ENCODE data around the gene HNRNPH1.

Gene HNRNPH1

GRCh38 chr5:179620703-179621350 is 2.6 kb downstream of the HNRNPH1 start:
- peak overlapping the region; percentile 94 for H3K4me3 ChIP-seq (ENCODE audit: low read depth, low read length)
- H3K4me1 ChIP-seq (ENCODE audit: control insufficient read depth, insufficient read depth, low read length, unreplicated experiment): peaks cover 24% of the 10 kb centered on the region
- peaks cover 73% of the 10 kb centered on the region for H3K79me2 ChIP-seq (ENCODE audit: control insufficient read depth, insufficient read depth, low read length, unreplicated experiment)
- no peaks in the 10 kb centered on the region for H3K27me3 ChIP-seq (ENCODE audit: insufficient read depth, low read length)
- no peak overlapping the region for H2AFZ ChIP-seq (ENCODE audit: low read length, unreplicated experiment)
- peaks cover 61% of the 10 kb centered on the region for H3K36me3 ChIP-seq (ENCODE audit: insufficient read depth, low read length)
- H3K27ac ChIP-seq (ENCODE audit: low read depth, low read length): peak overlapping the region; percentile 22

GRCh38 chr5:179620293-179620692 is 3.2 kb downstream of the HNRNPH1 start:
- no peaks in the 10 kb centered on the region for H3K27me3 ChIP-seq (ENCODE audit: insufficient read depth, low read length)
- peaks cover 67% of the 10 kb centered on the region for H3K36me3 ChIP-seq (ENCODE audit: insufficient read depth, low read length)
- H2AFZ ChIP-seq (ENCODE audit: low read length, unreplicated experiment): no peak overlapping the region
- H3K4me3 ChIP-seq (ENCODE audit: low read depth, low read length): peak overlapping the region; percentile 94
- H3K27ac ChIP-seq (ENCODE audit: low read depth, low read length): peak overlapping the region; percentile 22
- peaks cover 28% of the 10 kb centered on the region for H3K4me1 ChIP-seq (ENCODE audit: control insufficient read depth, insufficient read depth, low read length, unreplicated experiment)
- H3K79me2 ChIP-seq (ENCODE audit: control insufficient read depth, insufficient read depth, low read length, unreplicated experiment): peaks cover 78% of the 10 kb centered on the region

GRCh38 chr5:179619776-179620175 is 3.7 kb downstream of the HNRNPH1 start:
- Histone ChIP-seq H3K27ac (ENCODE audit: low read depth, low read length) (peak overlapping the region; percentile 25; the same call in 1 of the 2 replicates), H3K4me1 (ENCODE audit: control insufficient read depth, insufficient read depth, low read length, unreplicated experiment) (peaks cover 24% of the 10 kb centered on the region), H2AFZ (ENCODE audit: low read length, unreplicated experiment) (no peak overlapping the region), H3K27me3 (ENCODE audit: insufficient read depth, low read length) (no peaks in the 10 kb centered on the region), H3K36me3 (ENCODE audit: insufficient read depth, low read length) (peaks cover 72% of the 10 kb centered on the region), H3K4me3 (ENCODE audit: low read depth, low read length) (peak overlapping the region; percentile 94), H3K79me2 (ENCODE audit: control insufficient read depth, insufficient read depth, low read length, unreplicated experiment) (peaks cover 83% of the 10 kb centered on the region)

GRCh38 chr5:179618923-179619554 is 4.4 kb downstream of the HNRNPH1 start:
- peak overlapping the region; percentile 25; the same call in 1 of the 2 replicates for H3K27ac ChIP-seq (ENCODE audit: low read depth, low read length)
- H3K36me3 ChIP-seq (ENCODE audit: insufficient read depth, low read length): peaks cover 78% of the 10 kb centered on the region
- H3K79me2 ChIP-seq (ENCODE audit: control insufficient read depth, insufficient read depth, low read length, unreplicated experiment): peaks cover 84% of the 10 kb centered on the region
- peak overlapping the region; percentile 94 for H3K4me3 ChIP-seq (ENCODE audit: low read depth, low read length)
- H2AFZ ChIP-seq (ENCODE audit: low read length, unreplicated experiment): no peak overlapping the region
- no peaks in the 10 kb centered on the region for H3K27me3 ChIP-seq (ENCODE audit: insufficient read depth, low read length)
- H3K4me1 ChIP-seq (ENCODE audit: control insufficient read depth, insufficient read depth, low read length, unreplicated experiment): peaks cover 21% of the 10 kb centered on the region

GRCh38 chr5:179617930-179618329 is 5.5 kb downstream of the HNRNPH1 start:
- no peaks in the 10 kb centered on the region for H3K27me3 ChIP-seq (ENCODE audit: insufficient read depth, low read length)
- peaks cover 82% of the 10 kb centered on the region for H3K79me2 ChIP-seq (ENCODE audit: control insufficient read depth, insufficient read depth, low read length, unreplicated experiment)
- H3K27ac ChIP-seq (ENCODE audit: low read depth, low read length): no peak overlapping the region
- peak overlapping the region; percentile 94; the same call in 1 of the 2 replicates for H3K4me3 ChIP-seq (ENCODE audit: low read depth, low read length)
- H3K4me1 ChIP-seq (ENCODE audit: control insufficient read depth, insufficient read depth, low read length, unreplicated experiment): peaks cover 21% of the 10 kb centered on the region
- no peak overlapping the region for H2AFZ ChIP-seq (ENCODE audit: low read length, unreplicated experiment)
- H3K36me3 ChIP-seq (ENCODE audit: insufficient read depth, low read length): peaks cover 89% of the 10 kb centered on the region

- Histone ChIP-seq H3K27me3 (ENCODE audit: insufficient read depth, low read length) (no peaks in the 10 kb centered on the region), H3K4me1 (ENCODE audit: control insufficient read depth, insufficient read depth, low read length, unreplicated experiment) (peaks cover 21% of the 10 kb centered on the region), H2AFZ (ENCODE audit: low read length, unreplicated experiment) (no peak overlapping the region), H3K36me3 (ENCODE audit: insufficient read depth, low read length) (peaks cover 78% of the 10 kb centered on the region), H3K27ac (ENCODE audit: low read depth, low read length) (no peak overlapping the region), H3K4me3 (ENCODE audit: low read depth, low read length) (no peak overlapping the region), H3K79me2 (ENCODE audit: control insufficient read depth, insufficient read depth, low read length, unreplicated experiment) (peaks cover 65% of the 10 kb centered on the region)
These were observed 7.4 kb downstream of the HNRNPH1 start for GRCh38 chr5:179616002-179616594.

- Histone ChIP-seq H3K27me3 (ENCODE audit: insufficient read depth, low read length) (no peaks in the 10 kb centered on the region), H3K36me3 (ENCODE audit: insufficient read depth, low read length) (peaks cover 69% of the 10 kb centered on the region), H2AFZ (ENCODE audit: low read length, unreplicated experiment) (no peak overlapping the region), H3K27ac (ENCODE audit: low read depth, low read length) (peak overlapping the region; percentile 10; the same call in 1 of the 2 replicates), H3K4me3 (ENCODE audit: low read depth, low read length) (no peak overlapping the region), H3K79me2 (ENCODE audit: control insufficient read depth, insufficient read depth, low read length, unreplicated experiment) (peaks cover 56% of the 10 kb centered on the region), H3K4me1 (ENCODE audit: control insufficient read depth, insufficient read depth, low read length, unreplicated experiment) (peaks cover 21% of the 10 kb centered on the region)
These were observed 8.3 kb downstream of the HNRNPH1 start for GRCh38 chr5:179615203-179615602.

- Histone ChIP-seq H3K36me3 (ENCODE audit: insufficient read depth, low read length) (peaks cover 67% of the 10 kb centered on the region), H2AFZ (ENCODE audit: low read length, unreplicated experiment) (no peak overlapping the region), H3K79me2 (ENCODE audit: control insufficient read depth, insufficient read depth, low read length, unreplicated experiment) (peaks cover 52% of the 10 kb centered on the region), H3K4me3 (ENCODE audit: low read depth, low read length) (no peak overlapping the region), H3K4me1 (ENCODE audit: control insufficient read depth, insufficient read depth, low read length, unreplicated experiment) (peaks cover 21% of the 10 kb centered on the region), H3K27ac (ENCODE audit: low read depth, low read length) (0 out of 2 replicates have a peak overlapping the region, but pooled peaks have one; percentile 10), H3K27me3 (ENCODE audit: insufficient read depth, low read length) (no peaks in the 10 kb centered on the region)
These were observed 8.7 kb downstream of the HNRNPH1 start for GRCh38 chr5:179614745-179615144.

GRCh38 chr5:179613460-179614071 is 9.9 kb downstream of the HNRNPH1 start:
- peaks cover 21% of the 10 kb centered on the region for H3K4me1 ChIP-seq (ENCODE audit: control insufficient read depth, insufficient read depth, low read length, unreplicated experiment)
- no peak overlapping the region for H3K27ac ChIP-seq (ENCODE audit: low read depth, low read length)
- peaks cover 57% of the 10 kb centered on the region for H3K36me3 ChIP-seq (ENCODE audit: insufficient read depth, low read length)
- H3K4me3 ChIP-seq (ENCODE audit: low read depth, low read length): no peak overlapping the region
- H3K27me3 ChIP-seq (ENCODE audit: insufficient read depth, low read length): no peaks in the 10 kb centered on the region
- H2AFZ ChIP-seq (ENCODE audit: low read length, unreplicated experiment): no peak overlapping the region
- H3K79me2 ChIP-seq (ENCODE audit: control insufficient read depth, insufficient read depth, low read length, unreplicated experiment): peaks cover 40% of the 10 kb centered on the region

GRCh38 chr5:179612577-179613459 is 10.7 kb downstream of the HNRNPH1 start:
- peaks cover 15% of the 10 kb centered on the region for H3K4me1 ChIP-seq (ENCODE audit: control insufficient read depth, insufficient read depth, low read length, unreplicated experiment)
- H2AFZ ChIP-seq (ENCODE audit: low read length, unreplicated experiment): no peak overlapping the region
- no peaks in the 10 kb centered on the region for H3K27me3 ChIP-seq (ENCODE audit: insufficient read depth, low read length)
- H3K27ac ChIP-seq (ENCODE audit: low read depth, low read length): no peak overlapping the region
- peaks cover 32% of the 10 kb centered on the region for H3K79me2 ChIP-seq (ENCODE audit: control insufficient read depth, insufficient read depth, low read length, unreplicated experiment)
- H3K4me3 ChIP-seq (ENCODE audit: low read depth, low read length): no peak overlapping the region
- H3K36me3 ChIP-seq (ENCODE audit: insufficient read depth, low read length): peaks cover 52% of the 10 kb centered on the region

Data from ACC112 (cell line).